Measurements from ENCODE around the gene DNAJB6. TPM values are rescaled to one million over a fixed set of nuclear protein-coding genes. Genes with fewer than 3 reads are reported as not detected.

DNAJB6 gene
- total RNA-seq, 1 donor from 2014 or later = 93.1 TPM

- intact Hi-C loops (cut with DNase I) = no loop called here
- no peak for DNase-seq (ENCODE audit: extremely low spot score in 2 of 2)
Observed at GRCh38 chr7:157395206-157395605, 58.4 kb downstream of the DNAJB6 start.

GRCh38 chr7:157396316-157397035, 59.7 kb downstream of the DNAJB6 start:
- no peak overlapping the region for H3K4me3 ChIP-seq
- no peak for DNase-seq (ENCODE audit: extremely low spot score in 2 of 2)
- intact Hi-C loops (cut with DNase I) = no loop called here
- TF ChIP-seq POLR2A (IDR thresholded peaks at IDR 0.05) (no peak), CTCF (IDR thresholded peaks at IDR 0.05) (no peak), POLR2AphosphoS5 (IDR thresholded peaks at IDR 0.05; ENCODE audit: insufficient read depth in 1 of 2, low read depth in 1 of 2) (no peak)
- H3K9me3 ChIP-seq = no peaks in the 10 kb centered on the region
- H3K36me3 ChIP-seq = peaks cover 0 to 17% of the 10 kb centered on the region in 2 donors
- peaks cover 35% of the 10 kb centered on the region for H3K4me1 ChIP-seq
- H3K27me3 ChIP-seq = no peaks in the 10 kb centered on the region
- H3K27ac ChIP-seq = no peak overlapping the region

More at GRCh38 chr7:157395206-157395605, 58.4 kb downstream of the DNAJB6 start:
- TF ChIP-seq POLR2AphosphoS5 (IDR thresholded peaks at IDR 0.05; ENCODE audit: insufficient read depth in 1 of 2, low read depth in 1 of 2) (no peak), POLR2A (IDR thresholded peaks at IDR 0.05) (no peak), CTCF (IDR thresholded peaks at IDR 0.05) (no peak)
- no peak overlapping the region for H3K27ac ChIP-seq
- H3K4me1 ChIP-seq = peaks cover 35% of the 10 kb centered on the region
- H3K36me3 ChIP-seq = peaks cover 0 to 12% of the 10 kb centered on the region in 2 donors
- no peaks in the 10 kb centered on the region for H3K27me3 ChIP-seq
- H3K9me3 ChIP-seq = no peaks in the 10 kb centered on the region
- no peak overlapping the region for H3K4me3 ChIP-seq

- TF ChIP-seq POLR2AphosphoS5 (IDR thresholded peaks at IDR 0.05; ENCODE audit: insufficient read depth in 1 of 2, low read depth in 1 of 2) = no peak
- TF ChIP-seq POLR2A (IDR thresholded peaks at IDR 0.05) = no peak
- TF ChIP-seq CTCF (IDR thresholded peaks at IDR 0.05) = no peak
- DNase-seq (ENCODE audit: extremely low spot score in 2 of 2) = no peak
- Histone ChIP-seq H3K27me3 (no peaks in the 10 kb centered on the region), H3K9me3 (no peaks in the 10 kb centered on the region), H3K27ac (peak overlapping the region; percentile 76), H3K4me3 (no peak overlapping the region), H3K36me3 (peaks cover 0 to 25% of the 10 kb centered on the region in 2 donors), H3K4me1 (peaks cover 35% of the 10 kb centered on the region)
- intact Hi-C loops (cut with DNase I) = no loop called here
Observed at GRCh38 chr7:157397036-157397720, 60.4 kb downstream of the DNAJB6 start.

GRCh38 chr7:157397731-157398691, 61.2 kb downstream of the DNAJB6 start:
- Histone ChIP-seq H3K27me3 (no peaks in the 10 kb centered on the region), H3K4me3 (no peak overlapping the region), H3K4me1 (peaks cover 35% of the 10 kb centered on the region), H3K36me3 (peaks cover 0 to 27% of the 10 kb centered on the region in 2 donors), H3K9me3 (no peaks in the 10 kb centered on the region), H3K27ac (peak overlapping the region; percentile 76)
- TF ChIP-seq POLR2A (IDR thresholded peaks at IDR 0.05) = no peak
- TF ChIP-seq CTCF (IDR thresholded peaks at IDR 0.05) = no peak
- no peak for DNase-seq (ENCODE audit: extremely low spot score in 2 of 2)
- intact Hi-C loops (cut with DNase I) = no loop called here

All from vagina (tissue), 2 donors.